Measurements from ENCODE around the gene OAS3.
A peak's percentile ranks its signal among the peaks of the same experiment; 100 is the strongest.
"Not testable (repeated sequence)": the region's sequence is repeated elsewhere in the genome, so short reads cannot be mapped to it uniquely, and the experiment has no call there.

OAS3 gene

GRCh38 chr12:112927475-112927874 is 10.8 kb upstream of the OAS3 start:
- DNase-seq = no peak

GRCh38 chr12:112927925-112928324 is 10.3 kb upstream of the OAS3 start:
- no peak for DNase-seq

GRCh38 chr12:112928978-112929377 is 9.3 kb upstream of the OAS3 start:
- no peak for DNase-seq

GRCh38 chr12:112929715-112930114 is 8.6 kb upstream of the OAS3 start:
- no peak for DNase-seq

GRCh38 chr12:112930350-112930749 is 7.9 kb upstream of the OAS3 start:
- DNase-seq = no peak

GRCh38 chr12:112932485-112933128 is 5.7 kb upstream of the OAS3 start:
- no peak for DNase-seq

GRCh38 chr12:112933129-112933505 is 5.2 kb upstream of the OAS3 start:
- no peak for DNase-seq

GRCh38 chr12:112936264-112936663 is 2.0 kb upstream of the OAS3 start:
- DNase-seq = no peak

GRCh38 chr12:112936927-112937326 is 1.3 kb upstream of the OAS3 start:
- DNase-seq = no peak

- DNase-seq = no peak
Observed at GRCh38 chr12:112938751-112939150, 477 bp downstream of the OAS3 start.

- no peak for DNase-seq
Observed at GRCh38 chr12:112939761-112940381, 1.6 kb downstream of the OAS3 start.

GRCh38 chr12:112941528-112942335 is 3.5 kb downstream of the OAS3 start:
- DNase-seq = peak in 1 of 2 experiments; percentile 51

- DNase-seq = no peak
Observed at GRCh38 chr12:112942572-112942971, 4.3 kb downstream of the OAS3 start.

GRCh38 chr12:112944024-112944690 is 5.9 kb downstream of the OAS3 start:
- DNase-seq = no peak

- DNase-seq = no peak
Observed at GRCh38 chr12:112945515-112945914, 7.2 kb downstream of the OAS3 start.

- DNase-seq = no peak
Observed at GRCh38 chr12:112946236-112947000, 8.1 kb downstream of the OAS3 start.

- no peak for DNase-seq
Observed at GRCh38 chr12:112947314-112947713, 9.0 kb downstream of the OAS3 start.

- DNase-seq = no peak
Observed at GRCh38 chr12:112947761-112948160, 9.5 kb downstream of the OAS3 start.

- DNase-seq = no peak
Observed at GRCh38 chr12:112948806-112949205, 10.5 kb downstream of the OAS3 start.

GRCh38 chr12:112950701-112951100 is 12.4 kb downstream of the OAS3 start:
- no peak for DNase-seq

- DNase-seq = not testable (repeated sequence)
Observed at GRCh38 chr12:112957125-112957524, 18.9 kb downstream of the OAS3 start.

- no peak for DNase-seq
Observed at GRCh38 chr12:112961074-112961473, 22.8 kb downstream of the OAS3 start.

- no peak for DNase-seq
Observed at GRCh38 chr12:112961536-112961935, 23.3 kb downstream of the OAS3 start.
